HG03571 (cell line): ENCODE data around the gene RAPH1.

Experiments used
- ATAC-seq: cut with Tn5 transposase; IDR thresholded peaks from one replicate; pipeline ENCODE4 v1.9.1; 2021; ENCODE audit not compliant: unreplicated experiment

RAPH1 gene

DNA sequence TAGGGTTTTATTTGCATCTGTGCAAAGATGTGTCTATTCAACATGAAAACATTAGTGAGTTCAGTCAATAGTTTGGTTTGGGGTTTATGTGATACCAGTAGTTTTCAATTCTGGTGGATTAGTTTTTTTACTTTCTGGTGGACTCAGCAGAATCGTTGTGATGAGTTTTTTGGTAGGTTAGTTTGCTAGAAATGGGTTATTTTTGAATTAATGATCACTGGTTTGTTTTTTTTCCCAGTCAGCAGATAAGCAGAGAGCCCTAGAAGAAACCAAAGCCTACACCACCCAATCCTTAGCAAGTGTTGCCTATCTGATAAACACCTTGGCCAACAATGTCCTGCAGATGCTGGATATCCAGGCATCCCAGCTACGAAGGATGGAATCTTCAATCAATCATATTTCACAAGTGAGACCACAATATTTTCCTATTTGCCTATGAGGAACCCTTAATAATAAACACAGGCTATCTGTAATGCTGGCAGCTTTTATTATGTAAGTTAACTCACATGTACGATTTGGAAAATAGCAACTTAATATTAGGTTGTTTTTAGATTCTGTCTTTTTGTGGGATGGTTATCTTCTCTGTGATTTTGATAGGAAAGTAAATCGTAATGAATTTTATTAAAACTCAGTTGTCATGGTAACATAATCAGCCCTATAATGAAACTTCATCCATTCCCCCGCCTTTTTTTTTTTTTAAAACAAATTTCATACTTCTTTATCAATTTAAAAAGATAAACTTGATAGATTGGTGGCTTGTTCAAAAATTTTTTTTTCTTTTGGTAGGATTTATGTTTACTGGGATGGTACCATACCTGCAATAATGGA, 168.2 kb downstream of the RAPH1 start:
- no peak for ATAC-seq

DNA sequence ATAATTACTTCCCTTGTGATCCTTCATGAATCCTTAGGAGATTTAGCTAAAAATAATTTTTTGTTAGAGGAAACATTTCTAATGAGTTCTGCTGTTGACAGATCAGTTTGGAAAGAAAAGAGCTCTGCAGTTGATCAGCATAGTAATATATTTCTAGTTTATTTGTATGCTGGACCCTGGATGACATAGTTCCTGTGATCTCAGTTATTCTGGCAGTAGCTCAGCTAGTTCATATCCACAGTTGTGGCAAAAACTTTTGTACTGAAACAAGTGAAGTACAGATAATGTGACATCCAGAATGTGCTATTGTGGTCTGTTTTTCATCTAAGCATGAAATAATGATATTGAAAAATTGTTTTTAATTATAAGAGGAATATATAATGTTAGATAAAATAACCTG, 173.2 kb downstream of the RAPH1 start:
- ATAC-seq = no peak

DNA sequence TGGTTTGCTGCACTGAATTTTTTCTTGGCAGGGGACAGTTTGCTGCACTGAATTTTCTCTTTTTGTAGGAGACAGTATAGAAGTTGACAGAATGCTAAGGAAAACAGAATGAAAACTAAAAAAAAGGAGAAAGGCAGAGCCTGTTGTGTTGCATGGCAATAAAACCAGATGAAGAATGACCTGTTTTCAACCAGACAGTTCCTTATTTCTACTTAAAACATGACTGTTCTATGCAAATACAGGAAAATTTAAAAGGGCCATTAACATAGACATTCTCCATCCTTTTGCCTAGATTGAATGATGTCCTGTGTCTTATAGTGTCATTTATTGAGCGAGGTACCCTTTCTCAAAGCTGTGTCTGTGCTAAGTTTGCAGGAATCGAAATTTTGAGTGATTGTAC, 173.6 kb downstream of the RAPH1 start:
- no peak for ATAC-seq

DNA sequence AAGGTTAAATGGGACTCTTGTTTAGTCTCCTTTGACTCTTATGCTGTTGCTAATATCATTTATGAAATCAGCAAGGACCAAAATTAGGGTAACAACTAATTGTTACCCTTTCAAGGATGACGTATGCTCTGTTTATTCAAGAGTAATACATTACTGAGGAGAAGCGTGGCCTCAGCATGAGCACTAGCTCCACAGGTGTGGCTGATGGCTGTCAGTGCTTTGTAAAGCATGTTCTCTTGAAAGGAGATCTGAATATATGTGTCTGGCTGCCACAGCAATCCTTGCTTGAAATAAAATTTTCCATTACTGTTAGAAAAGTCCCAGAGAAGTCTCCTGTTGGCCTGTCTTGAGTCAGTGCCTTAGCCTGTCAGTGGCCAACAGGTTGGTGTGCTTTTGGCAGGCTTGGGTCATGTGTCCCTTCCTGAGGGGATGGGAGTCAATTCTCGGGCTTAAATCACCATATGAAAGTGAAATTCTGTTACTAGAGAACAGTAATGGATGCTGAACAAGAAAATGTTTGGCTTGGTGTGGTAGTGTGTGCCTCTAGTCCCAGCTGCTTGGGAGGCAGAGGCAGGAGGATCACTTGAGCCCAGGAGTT, 174.2 kb downstream of the RAPH1 start:
- peak; percentile 46 for ATAC-seq

DNA sequence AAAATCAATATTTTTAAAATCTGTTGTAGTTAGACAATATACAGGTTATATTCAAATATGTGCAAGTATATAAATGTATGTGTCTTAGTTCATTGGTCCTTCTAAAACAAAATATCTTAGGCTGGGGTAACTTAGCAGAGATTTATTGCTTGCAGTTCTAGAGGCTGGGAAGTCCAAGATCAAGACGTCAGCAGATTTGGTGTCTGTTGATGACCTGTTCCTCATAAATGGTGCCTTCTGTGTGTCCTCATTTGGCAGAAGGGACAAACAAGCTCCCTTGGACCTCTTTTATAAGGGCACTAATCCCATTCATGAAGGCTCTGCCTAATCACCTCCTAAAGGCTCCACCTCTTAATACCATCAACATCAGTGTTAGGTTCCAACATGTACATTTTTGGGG, 175.7 kb downstream of the RAPH1 start:
- no peak for ATAC-seq

DNA sequence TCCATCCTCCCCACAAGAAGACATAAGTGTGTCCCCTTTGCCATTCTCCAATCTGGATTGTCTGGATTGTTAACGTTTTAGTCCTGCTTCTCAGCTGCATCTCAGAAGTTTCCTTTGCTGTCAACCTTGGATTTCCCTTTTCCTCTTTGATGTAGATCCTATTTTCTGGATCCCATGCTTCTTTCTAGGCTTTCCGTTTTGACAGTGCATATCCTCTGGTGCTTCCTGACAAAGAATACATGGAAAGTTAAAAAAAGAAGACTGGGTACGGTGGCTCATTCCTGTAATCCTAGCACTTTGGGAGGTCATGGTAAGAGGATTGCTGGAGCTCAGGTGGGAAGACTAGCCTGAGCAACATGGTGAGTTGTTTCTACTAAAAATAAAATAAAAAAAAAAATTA, 180.1 kb downstream of the RAPH1 start:
- ATAC-seq = no peak

DNA sequence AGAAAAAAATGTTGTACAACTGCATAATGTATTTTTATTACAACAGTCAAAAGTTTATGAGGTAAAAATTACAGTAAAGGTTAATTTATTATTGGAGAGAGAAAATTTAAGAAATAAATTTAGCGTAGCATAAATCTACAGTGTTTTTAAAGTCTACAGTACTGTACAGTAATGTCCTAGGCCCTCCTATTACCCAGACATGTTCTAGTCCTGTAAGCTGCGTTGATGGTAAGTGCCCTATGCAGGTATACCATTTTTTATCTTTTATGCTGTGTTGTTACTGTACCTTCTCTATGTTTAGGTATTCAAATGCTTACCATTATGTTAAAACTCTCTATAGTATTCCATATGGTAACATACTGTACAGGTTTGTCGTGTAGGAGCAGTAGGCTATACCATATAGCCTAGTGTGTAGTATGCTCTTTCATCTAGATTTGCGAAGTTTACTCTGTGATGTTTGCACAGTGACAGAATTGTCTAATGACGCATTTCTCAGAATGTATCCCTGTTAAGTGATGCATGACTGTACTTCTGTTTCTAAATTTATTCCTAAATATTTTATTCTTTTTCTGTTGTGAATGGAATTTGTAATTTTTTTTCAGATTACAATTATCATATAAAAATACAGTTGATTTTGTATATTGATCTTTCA, 182.4 kb downstream of the RAPH1 start:
- no peak for ATAC-seq

DNA sequence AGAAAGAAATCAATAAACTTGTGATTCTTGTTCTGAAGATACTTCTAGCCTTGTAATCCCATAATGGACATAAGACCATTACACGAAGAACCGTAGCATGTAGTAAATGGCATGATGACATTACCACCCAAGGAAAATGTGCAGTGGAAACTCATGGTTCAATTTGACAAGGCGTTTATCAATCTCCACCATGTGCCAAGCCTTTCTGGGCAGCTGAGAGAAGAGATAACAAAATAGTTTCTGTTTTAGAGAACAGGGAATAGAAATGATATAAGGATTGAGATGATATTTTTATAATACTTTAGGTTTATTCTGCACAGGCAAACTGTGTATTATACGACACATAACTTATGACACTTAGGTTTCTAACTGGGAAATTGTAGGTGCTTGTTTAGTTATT, 187.7 kb downstream of the RAPH1 start:
- no peak for ATAC-seq

DNA sequence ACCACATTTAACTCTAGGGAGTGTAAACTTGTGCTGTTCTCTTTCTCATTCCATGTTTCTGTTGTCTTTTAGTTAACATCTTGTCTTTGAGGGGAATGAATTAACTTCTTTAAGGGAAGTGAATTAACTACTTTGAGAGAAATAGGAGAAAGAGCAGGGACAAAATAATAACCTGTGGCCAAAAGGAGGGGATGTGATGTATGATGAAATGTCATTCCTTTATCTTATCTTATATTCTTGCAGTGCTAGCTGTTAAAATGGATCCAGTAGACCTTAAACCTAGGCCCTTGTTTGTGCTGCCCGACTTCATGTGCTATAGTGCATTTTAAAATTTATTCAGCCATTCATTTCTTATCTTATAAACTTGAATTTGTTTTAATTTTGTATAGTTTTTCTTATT, 188.5 kb downstream of the RAPH1 start:
- ATAC-seq = no peak

DNA sequence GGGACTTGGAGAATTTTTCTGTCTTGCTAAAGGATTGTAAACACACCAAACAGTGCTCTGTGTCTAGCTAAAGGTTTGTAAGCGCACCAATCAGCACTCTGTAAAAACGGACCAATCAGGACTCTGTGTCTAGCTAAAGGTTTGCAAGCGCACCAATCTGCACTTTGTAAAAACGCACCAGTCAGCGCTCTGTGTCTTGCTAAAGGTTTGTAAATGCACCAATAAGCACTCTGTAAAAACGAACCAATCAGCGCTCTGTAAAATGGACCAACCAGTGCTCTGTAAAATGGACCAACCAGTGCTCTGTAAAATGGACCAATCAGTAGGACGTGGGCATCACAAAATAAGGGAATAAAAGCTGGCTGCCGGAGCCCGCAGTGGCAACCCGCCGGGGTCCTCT, 190.4 kb downstream of the RAPH1 start:
- ATAC-seq = no peak
